T follicular helper cell (primary cell): Measurements from ENCODE around the gene PRKCQ.
A peak's percentile ranks its signal among the peaks of the same experiment; 100 is the strongest.
"Not testable (repeated sequence)": the region's sequence is repeated elsewhere in the genome, so short reads cannot be mapped to it uniquely, and the experiment has no call there.

Experiments used
- DNase-seq: peaks from one replicate; pipeline ENCODE4 v3.0.0-alpha.2; 2020; ENCODE audit warnings: low read depth

PRKCQ gene

DNA sequence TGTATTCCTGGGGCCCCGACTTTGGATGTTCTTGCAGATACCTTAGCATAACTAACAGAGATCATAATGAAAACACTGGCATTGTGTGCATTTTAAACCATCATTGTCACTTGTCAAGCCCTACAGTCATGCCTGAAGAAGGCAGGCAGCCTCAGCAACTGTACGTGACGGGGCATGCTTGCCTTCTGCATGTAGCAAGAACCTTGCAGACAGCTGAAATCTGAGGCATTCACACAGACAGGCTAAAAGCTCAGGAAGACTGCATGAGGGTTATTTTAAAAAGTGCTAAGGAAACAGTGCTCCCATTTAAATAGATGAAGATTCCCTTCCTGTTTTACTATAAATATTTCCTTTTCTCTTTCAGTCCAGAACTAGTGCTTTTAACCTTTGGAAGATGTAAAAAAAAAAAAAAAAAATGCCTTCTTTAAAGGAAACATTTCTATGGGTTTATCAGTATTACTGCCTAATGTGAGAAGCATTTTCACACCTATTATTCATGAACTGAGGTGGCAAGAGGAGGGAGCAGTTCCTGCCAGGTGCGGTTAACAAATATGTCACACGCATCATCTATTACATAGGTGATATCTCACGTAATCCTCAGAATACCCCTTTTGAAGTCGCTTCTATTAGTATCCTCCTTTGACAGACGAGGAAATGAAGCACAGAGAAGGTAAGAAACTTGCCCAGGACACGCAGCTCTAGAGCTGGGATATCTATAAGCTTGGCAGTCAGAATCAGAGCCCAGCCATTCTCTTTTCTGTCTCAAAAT is 88.1 kb downstream of the PRKCQ start:
- no peak for DNase-seq

DNA sequence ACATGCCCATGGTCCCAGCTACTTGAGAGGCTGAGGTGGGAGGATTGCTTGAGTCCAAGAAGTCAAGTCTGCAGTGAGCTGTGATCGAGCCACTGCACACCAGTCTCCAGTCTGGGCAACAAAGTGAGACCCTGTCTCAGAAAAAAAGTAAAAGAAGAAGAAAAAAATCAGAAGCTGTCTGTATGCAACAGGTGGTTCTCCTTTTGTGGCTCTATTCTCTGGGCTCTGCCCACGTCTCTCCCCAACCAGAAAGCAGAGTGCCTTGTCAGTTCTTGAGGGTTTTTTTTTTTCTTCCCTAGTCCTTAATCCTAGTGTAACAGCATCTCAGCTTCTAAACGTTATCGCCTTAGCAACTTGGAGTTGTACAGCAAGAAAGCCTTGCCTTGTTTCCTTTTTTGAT is 89.5 kb downstream of the PRKCQ start:
- DNase-seq, result no peak

DNA sequence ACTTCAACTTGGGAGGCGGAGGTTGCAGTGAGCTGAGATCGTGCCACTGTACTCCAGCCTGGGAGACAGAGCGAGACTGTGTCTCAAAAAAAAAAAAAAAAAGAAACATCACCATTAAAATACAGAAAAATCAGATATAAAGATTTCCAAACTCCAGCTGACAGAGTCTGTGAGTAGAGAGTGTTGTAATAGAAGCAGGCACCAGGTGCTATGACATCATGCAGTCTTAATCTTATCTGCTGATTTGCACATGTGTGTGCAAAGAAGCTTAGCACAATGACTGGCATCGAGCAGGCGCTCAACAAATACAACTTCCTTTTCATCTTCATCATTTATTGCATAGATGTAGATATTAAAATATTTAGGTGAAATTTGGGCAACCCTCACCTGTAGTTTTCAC is 92.2 kb downstream of the PRKCQ start:
- no peak for DNase-seq

GRCh38 chr10:6486309-6486708 is 93.8 kb downstream of the PRKCQ start:
- DNase-seq, result no peak

GRCh38 chr10:6482737-6483357 is 97.2 kb downstream of the PRKCQ start:
- DNase-seq, result no peak

GRCh38 chr10:6478722-6479121 is 101.4 kb downstream of the PRKCQ start:
- DNase-seq, result no peak

GRCh38 chr10:6476989-6477388 is 103.1 kb downstream of the PRKCQ start:
- DNase-seq, result no peak

GRCh38 chr10:6474871-6475270 is 105.2 kb downstream of the PRKCQ start:
- no peak for DNase-seq

DNA sequence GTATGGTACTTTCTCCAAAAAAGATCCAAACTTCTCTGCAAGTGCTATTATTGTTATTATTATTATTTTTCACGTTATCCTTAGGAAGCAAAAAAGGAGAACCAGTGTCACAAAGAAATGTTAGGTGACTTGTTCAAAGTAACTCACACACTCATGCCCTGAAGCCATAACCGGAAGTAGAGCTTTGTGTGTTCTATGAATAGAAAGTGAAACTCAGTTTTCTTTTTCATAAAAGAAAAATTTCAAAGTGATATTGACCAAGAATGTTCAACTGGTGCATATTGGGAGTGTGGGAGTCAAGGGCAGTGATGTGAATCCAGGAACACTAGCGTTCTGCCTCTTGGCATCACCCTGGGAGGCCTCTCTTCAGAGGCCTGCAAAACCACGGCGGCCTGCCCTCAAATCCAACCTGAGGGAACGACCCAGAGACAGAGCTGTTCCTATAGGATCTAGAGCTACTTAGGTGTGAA is 106.1 kb downstream of the PRKCQ start:
- DNase-seq, result peak; percentile 12

DNA sequence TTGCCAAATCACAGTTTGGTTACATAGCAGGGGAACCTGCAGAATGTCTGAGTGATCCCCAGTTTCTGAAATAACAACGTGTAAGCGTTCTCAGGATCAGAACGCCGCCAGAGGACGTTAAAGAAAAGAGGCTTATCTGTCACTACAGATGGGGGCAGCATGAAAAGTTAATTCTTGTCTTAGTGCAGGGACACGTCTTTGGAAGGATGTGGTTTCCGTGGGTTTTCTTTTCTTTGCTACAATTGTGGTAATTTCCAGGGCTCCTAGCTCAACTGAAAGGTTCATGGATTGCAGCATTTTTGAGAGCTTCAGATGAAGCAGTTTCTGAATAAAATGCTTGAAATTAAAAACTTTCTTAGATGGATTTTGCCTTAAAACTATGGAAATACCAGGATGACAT is 106.6 kb downstream of the PRKCQ start:
- DNase-seq, result peak; percentile 36

GRCh38 chr10:6472710-6473005 is 107.4 kb downstream of the PRKCQ start:
- not testable (repeated sequence) for DNase-seq

DNA sequence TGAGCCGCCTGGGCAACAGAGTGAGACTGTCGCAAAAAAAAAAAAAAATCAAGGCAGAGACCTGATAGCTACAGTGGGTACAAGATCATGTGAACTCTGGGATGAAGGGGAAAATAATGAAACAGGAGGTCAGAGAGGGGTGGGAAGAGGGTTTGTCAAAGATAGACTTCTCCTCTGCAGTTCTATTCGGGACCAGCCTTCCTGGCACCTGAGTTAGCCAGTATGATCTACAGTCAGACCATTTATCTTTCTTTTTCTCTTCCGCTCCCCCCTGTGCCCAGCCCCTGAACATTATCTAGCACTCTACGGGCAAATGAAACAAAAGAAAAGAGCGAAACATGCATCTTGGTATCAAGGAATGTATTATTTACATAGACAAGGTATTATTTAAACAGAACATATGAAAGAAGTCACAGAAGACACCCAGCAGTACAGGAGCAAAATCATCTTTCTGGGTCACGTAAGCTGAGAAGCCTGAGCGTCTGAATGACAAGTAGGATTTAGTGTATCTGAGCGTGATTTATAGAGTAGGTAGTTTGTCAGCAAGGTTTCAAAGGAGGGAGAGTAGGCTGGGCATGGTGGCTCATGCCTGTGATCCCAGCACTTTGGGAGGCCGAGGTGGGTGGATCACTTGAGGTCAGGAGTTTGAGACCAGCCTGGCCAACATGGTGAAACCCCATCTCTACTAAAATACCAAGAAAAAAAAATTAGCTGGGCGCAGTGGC is 109.0 kb downstream of the PRKCQ start:
- DNase-seq, result no peak

DNA sequence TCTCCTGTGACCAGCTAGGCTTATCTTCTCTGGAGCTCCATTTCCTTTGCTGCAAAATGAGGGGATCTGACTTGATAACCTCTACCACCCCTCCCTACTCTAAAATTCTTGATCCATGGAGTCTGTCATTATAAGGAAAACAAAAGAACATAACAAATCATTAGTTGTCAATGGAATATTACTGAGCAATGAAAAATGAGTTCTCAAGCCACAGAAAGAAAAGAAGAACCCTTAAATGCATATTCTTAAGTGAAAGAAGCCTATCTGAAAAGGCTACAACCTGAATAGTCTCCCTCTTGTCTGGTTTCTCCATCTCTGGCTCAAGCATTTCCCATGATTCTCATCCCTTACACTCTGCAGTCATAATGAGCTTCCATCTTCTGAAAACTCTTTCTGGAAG is 110.4 kb downstream of the PRKCQ start:
- DNase-seq, result no peak

- no peak for DNase-seq
These were observed 114.0 kb downstream of the PRKCQ start for GRCh38 chr10:6465854-6466601.

GRCh38 chr10:6465437-6465836 is 114.6 kb downstream of the PRKCQ start:
- DNase-seq, result no peak

DNA sequence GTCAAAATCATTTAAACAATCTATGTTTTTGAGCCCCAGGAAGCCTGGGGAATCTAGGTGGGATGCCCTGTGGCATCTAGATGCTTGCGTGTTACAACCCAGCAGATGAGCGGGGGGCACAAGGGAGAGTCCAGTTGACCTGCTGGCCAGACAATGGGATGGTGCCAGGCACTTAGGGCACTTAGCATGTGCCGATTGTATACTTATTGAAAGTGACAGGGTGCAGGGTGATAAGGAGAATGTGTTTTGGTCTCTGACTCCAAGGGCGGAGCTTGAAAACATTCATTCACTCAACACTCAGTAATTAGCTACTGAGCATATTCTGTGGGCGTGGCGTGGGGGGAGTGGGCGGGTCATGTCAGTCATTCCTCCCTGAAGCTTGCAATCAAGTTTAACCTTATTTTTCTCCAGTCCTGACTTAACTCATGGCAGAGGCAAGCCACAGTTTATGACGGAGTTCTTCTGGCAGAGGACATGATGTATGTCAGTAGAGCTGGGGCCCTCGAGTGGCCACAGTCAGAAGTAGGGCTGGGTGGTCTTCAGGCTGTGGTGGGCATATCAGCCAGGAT is 115.1 kb downstream of the PRKCQ start:
- no peak for DNase-seq

DNA sequence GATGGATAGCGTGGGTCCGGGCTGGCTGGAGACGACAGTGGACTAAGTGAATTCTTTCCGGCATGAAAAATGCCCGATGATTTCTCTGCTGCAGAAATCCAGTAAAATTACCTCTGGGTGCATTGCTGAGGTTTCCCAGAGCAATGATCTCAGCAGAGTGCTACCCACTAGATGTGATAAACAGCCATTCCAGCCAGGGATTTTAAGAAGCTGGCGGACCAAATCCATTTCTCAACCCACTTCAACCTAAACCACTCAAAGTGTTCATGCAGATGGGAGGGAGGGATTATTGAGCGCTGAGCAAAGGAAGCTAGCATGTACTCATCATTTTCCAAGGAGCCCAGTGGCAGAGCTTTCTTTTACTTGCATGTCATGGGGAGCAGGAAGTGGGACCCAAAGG is 116.7 kb downstream of the PRKCQ start:
- no peak for DNase-seq

GRCh38 chr10:6461961-6462360 is 118.1 kb downstream of the PRKCQ start:
- DNase-seq, result no peak

- no peak for DNase-seq
These were observed 119.1 kb downstream of the PRKCQ start for GRCh38 chr10:6460861-6461409.

DNA sequence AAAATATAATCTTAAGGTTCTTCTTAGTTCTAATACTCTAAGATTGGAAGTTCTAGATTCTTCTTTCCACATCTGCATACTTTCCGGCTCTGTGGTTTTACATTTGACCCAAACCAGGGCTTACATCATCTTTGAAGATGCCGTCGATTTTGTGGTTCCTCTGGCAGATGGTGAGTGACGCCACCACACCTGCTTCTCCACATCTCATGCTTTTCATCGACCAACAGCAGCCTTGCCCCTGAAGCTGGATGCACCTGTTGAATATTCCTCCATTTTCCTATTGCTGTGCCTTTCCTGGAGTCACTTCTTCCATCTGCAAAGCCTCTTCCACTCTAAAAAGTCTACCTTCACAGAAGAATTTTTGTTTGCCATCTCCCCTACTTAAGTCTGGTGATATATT is 121.3 kb downstream of the PRKCQ start:
- no peak for DNase-seq

GRCh38 chr10:6457376-6457775 is 122.7 kb downstream of the PRKCQ start:
- DNase-seq, result no peak

DNA sequence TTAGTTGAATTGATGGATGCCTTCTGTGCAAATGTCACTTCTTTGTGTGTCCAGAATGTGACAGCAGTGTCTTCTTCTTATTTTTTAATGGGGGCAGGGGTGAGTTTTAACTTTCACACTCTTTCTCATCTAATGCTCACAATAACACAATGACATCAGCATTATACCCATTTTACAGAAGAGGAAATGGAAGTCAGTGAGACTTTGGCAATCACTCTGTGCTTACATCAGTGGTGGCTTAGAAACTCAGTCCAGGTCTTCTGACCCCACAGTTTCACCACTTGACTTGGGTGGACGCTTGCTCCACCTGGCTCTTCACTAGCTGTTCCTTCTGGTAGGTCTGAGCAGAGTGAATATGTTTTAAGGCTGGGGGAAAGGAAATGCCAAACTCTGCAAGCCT is 124.0 kb downstream of the PRKCQ start:
- no peak for DNase-seq
